Right lobe of liver (tissue), 4 donors: ENCODE results near the gene XRCC4.

ENCODE experiments used
- CTCF ChIP-seq, 4 donors: fragments of 200-600 bp in 3 of 4; fragments of 450-650 bp in 1 of 4; IDR thresholded peaks; one replicate each; pipeline versions ENCODE4 v1.5.1 to v1.8.0; 2016 to 2022; ENCODE audit warnings: antibody characterized with exemption in 4 of 4, mild to moderate bottlenecking in 2 of 4
- POLR2A ChIP-seq: fragments of 450-650 bp; IDR thresholded peaks from one replicate; pipeline ENCODE4 v1.6.1; 2017; ENCODE audit warnings: antibody characterized with exemption, mild to moderate bottlenecking
- donor health status: DM: no; HTN: no; CAD: no.
- donor health status: DM: no; HTN: no; CAD: no.
- donor health status: DM: no; HTN: yes; CAD: no.

GRCh38 chr5:83281658-83282057, 204.3 kb downstream of the XRCC4 start:
- TF ChIP-seq CTCF (IDR thresholded peaks at IDR 0.05) = no peak
- no peak for TF ChIP-seq POLR2A
